Measurements from ENCODE around the gene RDX.
"Not testable (repeated sequence)": the region's sequence is repeated elsewhere in the genome, so short reads cannot be mapped to it uniquely, and the experiment has no call there.

The RDX gene

DNA sequence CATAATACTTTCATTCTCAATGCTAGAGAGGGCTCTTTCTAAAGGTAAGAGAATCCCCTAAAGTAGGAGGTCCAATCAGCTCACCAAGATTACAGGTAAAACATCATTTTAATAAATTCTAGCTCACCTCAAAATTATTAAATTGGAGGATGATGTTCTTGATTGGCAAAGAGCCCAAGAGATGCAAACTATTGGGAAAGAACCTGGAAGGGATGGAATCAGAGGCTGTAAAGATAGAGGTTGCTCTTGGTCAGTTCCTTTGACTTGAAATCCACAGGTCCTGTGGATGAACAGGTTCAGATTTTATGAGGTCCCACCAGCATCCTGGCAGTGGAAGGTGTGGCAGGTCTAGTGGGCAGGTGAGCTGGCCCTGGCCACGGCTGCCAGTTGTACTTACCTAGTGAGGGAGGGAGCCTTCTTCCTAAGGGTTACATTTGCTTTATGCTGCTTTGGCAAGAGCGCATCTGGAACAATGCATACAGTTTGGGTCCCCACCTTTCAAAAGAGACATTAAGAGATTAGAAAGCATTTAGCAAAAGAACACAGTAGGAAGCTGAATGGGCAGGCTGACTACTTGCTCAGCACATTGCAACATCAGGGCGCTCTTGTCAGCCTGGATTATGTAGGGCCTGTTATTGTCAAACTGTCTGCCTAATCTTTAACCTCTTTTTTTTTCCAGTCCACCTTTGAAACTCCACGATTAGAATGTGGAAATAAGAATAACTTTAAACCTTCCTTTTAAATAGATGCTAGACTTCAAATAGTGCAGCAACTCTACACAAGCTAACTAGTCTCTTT, 97.0 kb downstream of the RDX start:
- FAIRE-seq, result no peak

DNA sequence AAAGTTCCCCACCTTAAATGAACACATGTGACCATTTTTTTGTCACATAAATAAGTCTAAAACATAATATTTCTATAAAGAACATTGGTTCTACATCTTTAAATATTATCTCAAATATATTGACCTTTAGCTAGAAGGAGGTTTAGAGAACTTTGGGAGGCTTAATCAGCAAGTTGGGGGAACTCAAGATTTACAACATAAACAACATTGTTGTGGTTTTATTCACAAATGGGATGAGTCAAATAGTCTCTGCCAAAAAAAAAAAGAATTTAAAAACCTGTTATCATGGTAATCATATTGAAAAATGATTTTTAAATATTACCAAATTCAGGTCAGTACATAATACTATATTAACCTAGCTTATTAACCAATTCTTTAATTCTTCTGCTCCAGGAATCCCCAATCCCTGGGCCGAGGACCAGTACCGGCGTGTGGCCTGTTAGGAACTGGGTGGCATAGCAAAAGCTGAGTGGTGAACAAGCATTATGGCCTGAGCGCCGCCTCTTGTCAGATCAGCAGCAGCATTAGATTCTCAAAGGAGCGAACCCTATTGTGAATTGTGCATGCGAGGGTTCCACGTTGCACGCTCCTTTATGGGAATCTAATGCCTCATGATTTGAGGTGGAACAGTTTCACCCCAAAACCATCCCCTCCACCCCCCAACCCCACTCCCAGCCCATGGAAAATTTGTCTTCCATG, 98.2 kb downstream of the RDX start:
- no peak for FAIRE-seq

DNA sequence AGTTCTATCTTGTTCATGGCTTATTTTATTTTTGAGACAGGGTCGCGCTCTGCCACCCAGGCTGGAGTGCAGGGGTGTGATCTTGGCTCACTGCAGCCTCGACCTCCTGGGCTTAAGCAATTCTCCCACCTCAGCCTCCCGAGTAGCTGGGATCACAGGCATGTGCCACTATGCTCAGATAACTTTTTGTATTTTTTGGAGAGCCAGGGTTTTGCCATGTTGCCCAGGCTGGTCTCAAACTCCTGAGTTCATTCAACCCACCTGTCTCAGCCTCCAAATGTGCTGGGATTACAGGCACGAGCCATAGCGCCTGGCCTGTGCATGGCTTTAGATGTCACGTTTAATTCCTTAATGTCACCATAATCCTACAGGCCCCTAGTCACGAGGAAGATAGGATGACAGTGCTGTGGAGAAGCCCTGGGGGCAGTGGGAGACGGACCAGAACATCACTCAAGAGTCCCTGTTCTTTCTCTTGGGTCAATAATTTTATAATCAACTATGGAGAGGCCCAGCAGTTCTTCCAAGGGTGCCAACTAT, 99.5 kb downstream of the RDX start:
- FAIRE-seq, result no peak

DNA sequence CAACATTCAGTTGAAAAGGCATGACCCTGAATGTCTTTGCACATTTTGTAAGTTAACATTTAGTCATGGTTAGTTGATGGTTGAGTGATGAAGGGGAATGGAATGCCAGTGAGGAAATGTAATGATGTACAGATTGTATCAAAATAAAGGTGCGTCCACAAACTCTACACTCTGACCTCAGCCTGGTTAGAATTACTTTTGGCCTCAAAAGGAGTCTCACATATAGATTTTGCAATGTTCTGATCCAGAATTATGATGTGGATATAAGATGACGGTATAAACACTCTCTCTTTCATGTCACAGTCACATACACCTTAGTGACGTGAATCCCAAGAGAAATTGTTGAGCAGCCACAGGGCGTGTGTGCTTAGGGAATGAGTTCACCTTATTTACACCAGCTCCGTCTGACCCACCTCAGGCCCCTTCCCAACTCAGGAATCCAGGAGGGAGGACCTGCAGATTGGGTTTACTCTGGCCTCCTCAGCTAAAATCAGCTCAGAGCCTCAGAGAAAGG, 100.1 kb downstream of the RDX start:
- no peak for FAIRE-seq

DNA sequence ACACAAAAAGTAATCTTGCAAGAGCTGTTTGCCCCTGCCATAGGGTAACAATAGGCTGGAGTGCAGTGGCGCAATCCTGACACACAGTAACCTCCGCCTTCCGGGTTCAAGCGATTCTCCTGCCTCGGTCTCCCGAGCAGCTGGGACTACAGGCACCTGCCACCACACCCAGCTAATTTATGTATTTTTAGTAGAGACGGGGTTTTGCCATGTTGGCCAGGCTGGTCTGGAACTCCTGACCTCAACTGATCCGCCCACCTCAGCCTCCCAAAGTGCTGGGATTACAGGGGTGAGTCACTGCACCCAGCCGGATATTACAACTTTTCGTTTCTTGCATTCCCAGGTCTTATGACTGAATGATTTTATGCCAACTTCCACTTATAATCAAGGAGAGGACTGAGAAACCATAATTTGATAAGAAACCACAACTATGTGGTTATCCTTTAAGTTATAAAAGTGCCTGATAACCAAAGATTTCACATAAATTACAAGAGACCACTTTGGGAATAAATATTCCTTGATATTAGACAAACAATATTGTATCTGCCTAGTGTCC, 102.1 kb downstream of the RDX start:
- not testable (repeated sequence) for FAIRE-seq

DNA sequence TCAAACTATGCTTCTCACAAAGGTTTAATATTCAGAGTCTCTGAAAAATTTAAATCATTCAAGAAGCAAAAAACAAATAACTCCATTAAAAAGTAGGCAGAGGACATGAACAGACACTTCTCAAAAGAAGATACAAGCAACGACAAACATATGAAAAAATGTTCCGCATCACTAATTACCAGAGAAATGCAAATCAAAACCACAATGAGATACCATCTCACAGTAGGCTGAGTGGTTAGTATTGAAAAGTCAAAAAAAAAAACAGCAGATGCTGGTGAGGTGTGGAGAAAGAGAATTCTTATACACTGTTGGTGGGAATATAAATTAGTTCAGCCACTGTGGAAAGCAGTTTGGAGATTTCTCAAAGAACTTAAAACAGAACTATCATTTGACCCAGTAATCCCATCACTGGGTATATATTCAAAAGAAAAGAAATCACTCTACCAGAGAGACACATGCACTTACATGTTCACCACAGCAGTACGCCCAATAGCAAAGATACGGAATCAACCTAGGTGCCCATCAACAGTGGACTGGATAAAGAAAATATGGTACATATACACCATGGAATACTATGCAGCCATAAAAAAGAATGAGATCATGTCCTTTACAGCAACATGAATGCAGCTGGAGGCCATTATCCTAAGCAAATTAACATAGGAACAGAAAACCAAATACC, 103.7 kb downstream of the RDX start:
- not testable (repeated sequence) for FAIRE-seq

DNA sequence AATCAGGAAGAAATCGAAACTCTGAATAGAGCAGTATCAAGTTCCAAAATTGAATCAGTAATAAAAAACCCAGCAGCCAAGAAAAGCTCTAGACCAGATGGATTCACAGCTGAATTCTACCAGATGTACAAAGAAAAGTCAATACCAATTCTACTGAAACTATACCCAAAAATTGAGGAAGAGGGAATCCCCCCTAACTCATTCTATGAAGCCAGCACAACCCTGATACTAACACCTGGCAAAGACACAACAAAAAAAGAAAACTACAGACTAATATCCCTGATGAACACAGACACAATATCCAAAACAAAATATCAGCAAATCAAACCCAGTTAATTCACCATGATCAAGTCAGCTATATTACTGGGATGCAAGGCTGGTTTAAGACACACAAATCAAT, 105.5 kb downstream of the RDX start:
- FAIRE-seq, result no peak

DNA sequence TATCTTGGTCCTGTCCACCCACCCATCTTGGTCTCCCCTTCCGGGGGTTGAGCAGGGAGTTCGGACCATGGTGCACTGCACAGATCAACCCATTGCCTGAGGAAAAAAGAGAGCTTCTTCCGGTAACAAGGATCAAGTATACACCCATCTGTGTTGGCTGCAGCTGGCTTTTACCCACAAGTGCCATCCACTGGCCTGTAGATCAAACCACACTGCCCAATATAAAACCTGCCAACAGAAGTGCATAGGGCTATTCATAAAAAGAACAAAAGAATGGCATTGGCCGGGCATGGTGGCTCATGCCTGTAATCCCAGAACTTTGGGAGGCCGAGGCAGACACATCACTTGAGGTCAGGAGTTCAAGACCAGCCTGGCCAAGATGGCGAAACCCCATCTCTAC, 108.7 kb downstream of the RDX start:
- FAIRE-seq, result no peak

DNA sequence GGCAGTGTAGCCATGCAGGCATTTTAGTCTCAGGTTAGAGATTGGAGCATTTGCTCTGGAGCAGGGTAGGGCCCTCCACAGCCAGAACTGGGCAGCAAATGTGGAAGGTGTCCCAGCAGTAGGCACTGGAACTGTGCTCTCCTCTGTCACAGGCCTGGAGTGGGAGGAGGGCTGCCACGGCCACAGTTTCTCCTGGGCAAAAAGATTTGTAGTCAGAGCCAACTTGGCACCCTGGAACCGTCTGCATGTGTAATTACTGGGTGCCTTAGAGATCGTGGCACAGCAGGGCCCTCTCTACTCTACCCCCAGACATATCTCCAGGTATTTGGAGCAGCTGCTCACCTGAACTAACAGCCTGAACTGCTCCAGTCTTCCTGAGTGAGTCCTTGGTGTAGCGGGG, 109.5 kb downstream of the RDX start:
- no peak for FAIRE-seq

DNA sequence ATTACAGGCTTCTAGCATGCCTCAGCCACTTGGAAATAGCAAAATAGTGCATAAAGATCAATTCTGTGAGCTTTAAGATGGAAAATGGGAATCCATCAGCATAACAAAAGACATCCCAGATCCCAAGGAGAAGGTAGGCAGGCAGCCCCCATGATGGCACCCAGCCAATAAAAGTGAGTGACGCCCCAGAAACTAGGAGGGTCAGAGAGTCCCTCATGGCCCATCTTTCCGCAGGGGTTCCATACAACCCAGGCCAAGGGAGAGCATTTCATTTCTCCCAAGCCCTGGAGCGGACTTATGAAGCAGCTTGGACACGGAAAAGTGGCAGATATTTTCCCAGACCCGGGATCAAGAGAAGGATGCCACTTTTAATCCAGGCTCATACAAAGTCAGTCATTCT, 110.0 kb downstream of the RDX start:
- FAIRE-seq, result no peak

DNA sequence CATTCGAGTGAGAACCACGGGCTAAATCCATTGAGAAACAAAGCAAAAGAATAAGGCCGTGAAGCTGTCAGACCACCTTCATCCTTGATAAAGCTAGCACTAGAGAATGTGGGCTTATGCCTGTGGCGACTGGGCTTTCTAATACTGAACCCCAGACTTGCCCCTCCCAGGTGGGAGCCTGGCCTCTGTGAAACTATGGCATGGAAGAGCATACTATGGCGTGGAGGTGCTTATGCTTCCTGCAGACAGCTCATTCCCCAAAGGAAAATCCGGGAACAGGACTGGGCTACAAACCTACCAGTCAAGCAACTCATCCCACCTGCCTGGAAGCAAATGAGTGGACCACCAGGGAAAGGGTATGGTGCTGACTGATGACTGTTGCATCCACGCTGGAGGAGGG, 110.8 kb downstream of the RDX start:
- no peak for FAIRE-seq

DNA sequence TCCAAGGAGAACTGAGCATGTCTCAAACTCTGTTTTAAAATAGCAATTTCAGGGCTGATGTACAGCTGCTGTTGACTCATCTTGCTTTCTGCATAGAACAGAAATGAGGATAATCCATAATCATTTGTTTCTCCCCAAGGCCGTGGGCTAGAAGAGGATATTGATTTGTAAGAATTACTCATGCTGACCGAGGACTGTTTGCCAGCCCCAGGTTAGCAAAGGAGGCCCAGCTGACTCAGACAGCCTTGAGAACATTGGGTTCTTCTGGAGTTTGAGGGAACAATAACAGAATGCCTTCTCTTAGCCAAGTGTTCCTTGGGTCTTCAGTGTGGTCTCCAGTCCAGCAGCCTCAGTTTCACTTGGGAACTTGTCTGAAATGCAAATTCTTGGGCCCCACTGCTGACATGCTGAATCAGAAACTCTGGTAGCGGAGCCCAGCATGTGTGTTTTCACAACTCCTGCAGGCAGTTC, 111.3 kb downstream of the RDX start:
- no peak for FAIRE-seq

DNA sequence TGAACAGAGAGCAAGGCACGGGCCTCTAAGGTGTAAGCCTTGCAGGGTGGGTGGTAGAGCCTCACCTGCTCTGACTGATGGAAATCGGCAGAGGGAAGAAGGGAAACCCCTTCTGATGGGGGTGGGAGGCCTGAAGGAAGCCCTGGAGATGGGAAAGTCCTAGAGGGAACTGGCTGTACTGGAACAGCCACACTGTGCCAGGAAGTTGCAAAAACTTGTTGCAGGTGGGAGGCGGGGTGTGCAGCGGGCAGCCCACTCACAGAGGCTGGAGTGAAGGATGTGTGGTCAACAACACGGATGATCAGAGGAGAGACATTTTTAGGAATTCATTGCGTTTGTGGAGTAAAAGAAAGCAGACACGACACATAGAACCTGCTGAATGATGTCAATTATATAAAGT, 112.0 kb downstream of the RDX start:
- no peak for FAIRE-seq

DNA sequence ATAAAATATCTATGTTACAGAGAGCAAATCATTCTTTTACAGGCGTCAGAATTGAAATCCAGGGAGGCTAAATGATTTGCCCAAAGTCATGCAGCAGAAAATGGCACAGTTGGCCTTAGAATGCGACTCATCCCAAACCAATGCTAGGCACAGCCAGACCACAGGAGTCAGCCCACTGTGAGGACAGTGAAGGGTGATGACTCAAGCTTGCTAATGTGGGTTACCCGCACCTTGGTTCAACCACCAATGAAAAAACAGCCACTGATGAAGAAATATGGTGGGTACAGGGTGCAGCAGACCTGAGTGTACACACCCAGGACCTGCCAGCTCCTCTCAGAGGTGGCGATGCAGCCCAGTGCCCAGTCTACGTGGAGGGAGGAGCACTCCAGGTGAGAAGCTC, 113.5 kb downstream of the RDX start:
- no peak for FAIRE-seq

DNA sequence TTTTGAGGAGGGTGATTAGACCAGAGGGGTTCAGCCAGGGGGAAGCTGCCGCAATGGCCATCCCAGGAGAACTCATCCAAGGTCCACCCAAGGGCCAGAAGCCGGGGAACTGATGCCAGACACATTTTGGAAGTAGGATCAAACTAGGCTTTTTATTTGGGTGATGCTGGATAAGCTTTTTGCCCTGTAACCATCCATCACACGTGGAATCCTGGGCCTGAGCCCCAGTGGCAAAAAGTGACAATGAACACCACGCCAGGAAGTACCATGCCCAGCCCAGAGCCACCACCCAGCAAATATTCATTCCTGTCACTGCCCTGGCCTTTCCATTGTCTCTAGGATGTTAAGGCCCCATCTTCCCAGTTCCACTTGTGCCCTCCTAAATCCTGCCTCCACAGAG, 117.3 kb downstream of the RDX start:
- no peak for FAIRE-seq

DNA sequence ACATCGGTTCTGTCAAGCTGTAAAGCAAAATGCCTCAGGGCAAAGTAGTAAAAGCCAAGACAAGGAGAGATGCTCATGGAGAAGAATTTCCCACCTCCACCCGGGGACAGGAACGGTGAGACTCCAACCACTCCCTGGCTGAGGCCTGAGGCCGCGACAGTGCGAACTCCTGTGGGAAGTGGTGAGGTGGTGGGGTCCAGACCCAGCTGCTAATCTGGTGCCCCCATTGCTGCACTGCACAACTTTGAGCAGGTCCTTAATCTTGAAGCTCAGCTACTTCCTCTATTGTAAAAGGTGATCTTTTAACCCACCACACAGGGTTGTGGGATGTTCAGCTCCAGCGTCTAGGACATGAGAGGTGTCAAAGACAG, 119.3 kb downstream of the RDX start:
- no peak for FAIRE-seq

DNA sequence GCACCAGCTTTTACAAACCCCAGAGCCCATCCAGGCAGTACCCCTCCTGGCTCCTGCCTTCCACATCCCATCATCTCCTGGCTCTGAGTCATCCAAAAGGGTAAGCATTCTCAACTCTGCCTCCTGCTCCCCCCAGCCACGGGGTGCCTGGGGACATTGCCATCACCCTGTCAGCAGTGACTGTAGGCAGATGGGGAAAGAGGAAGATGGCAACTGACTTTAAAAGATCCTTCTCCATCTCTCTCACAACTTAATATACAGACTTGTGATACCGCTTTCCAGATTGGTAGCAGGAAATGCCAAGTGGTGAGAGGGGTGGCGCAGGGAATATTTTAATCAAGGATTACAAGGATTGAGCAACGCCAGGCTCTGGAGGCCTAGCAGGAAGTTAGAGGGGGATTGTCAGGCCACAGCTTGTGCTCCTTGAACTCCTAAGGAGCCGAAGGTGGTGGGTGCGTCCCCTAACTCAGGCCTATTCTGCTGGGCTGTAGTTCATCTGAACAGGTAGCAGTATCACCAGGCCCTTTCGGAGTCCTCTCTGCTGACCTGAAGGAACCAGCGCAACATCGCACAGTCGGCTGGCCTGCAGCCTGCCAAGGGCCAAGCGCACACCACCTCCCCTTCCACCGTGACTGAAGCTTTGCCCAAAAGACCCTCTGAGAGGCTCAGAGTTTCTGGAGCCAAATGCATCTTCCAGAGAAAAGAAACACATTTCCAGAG, 119.9 kb downstream of the RDX start:
- no peak for FAIRE-seq

DNA sequence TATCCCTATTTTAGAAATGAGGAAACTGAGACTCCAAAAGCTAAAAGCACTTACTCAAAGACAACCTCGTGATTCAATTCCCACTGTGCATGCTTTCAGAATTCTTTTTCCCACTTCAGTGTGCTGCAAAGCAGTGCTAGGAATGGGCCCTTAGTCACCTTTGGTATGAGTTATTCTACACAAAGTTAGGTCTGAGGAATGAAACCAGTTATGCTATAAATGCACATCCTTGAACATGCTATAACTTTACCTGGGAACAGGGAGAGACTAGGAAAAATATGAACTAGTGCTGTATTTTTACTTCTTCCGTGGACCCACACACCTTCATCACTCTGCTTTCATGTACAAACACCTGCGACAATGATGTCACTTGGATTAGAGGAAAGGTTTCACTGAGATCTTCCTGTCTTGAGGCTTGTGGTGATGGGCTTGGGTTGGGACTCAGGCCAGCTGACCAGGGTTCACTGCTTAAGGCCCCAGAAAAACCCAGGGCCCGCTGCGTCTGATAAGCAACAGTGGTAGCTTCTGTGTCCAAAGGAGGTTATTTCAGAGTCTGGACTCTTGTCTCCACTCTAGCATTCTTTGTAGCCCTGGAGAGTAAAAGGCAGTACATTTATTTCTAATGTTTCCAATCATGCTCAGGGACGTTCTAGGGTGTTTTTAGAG, 121.6 kb downstream of the RDX start:
- no peak for FAIRE-seq

DNA sequence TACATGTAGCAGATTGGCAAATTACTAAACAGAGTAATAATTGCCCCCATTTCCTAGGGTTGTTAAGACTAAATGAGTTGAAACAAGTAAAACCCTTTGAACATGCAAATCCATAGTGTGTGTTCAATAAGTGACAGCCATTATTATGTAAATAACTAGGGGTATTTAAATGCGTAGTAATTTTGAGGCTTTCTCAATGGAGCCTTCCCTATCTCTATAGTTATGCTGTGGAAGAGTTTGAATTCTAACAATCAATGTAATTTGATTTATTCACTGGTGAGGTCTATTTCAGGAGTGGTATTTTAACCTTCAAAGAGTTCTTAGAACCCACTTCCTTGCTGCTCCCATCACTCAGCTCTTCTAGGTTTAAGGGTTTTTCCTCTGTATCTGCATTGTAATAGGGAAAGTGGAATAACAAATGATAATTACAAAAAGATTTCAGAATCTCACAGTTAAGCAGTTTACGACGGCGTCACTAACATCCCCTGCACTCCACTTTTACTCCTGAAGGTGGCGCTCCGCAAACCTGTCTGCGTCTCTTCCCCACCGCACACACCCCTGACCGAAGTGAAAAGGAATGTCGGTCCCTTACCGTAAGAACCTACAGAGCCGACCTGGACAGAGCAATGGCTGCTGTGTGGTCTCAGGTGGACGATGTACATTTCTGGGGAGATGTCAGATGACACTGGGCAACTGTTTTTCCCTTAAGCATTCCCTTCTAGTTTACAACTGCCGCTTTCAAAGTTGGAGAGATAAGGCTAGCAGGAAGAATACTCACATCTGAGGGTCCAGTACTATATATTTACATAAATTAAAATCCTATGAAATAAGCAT, 122.4 kb downstream of the RDX start:
- no peak for FAIRE-seq

DNA sequence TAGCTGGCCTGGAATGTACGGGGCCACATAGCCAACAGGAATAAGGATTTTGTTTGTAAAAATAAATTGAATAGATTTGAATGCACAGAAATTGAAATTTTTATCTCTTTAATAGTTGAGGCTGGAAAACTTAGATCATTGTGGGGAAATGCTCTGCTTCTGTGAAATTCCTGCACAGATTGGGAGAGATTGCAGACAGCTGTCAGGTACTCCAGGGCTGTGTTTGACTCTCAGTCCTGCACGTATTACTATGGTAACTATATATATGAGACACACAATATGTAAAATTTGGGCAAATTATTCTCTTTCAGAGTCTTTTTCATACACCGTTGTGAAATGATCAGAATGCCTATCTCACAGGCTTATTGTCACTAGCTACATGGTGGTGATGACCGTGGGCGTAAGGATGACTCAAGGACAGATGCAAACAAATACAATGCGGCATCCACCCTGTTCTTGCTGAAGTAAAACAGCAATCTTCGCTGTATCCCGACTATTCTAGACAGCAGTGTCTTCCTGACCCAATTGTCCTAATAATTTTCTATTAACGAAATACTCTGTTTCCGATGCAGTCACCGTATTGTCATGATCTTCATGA, 123.8 kb downstream of the RDX start:
- FAIRE-seq, result no peak
